HG03064 (cell line): ENCODE measurements around the gene PRKCZ.

Experiments
- ATAC-seq: cut with Tn5 transposase; IDR thresholded peaks from one replicate; pipeline ENCODE4 v1.9.1; 2021; ENCODE audit warnings: low read depth; ENCODE audit not compliant: unreplicated experiment

Gene PRKCZ

DNA sequence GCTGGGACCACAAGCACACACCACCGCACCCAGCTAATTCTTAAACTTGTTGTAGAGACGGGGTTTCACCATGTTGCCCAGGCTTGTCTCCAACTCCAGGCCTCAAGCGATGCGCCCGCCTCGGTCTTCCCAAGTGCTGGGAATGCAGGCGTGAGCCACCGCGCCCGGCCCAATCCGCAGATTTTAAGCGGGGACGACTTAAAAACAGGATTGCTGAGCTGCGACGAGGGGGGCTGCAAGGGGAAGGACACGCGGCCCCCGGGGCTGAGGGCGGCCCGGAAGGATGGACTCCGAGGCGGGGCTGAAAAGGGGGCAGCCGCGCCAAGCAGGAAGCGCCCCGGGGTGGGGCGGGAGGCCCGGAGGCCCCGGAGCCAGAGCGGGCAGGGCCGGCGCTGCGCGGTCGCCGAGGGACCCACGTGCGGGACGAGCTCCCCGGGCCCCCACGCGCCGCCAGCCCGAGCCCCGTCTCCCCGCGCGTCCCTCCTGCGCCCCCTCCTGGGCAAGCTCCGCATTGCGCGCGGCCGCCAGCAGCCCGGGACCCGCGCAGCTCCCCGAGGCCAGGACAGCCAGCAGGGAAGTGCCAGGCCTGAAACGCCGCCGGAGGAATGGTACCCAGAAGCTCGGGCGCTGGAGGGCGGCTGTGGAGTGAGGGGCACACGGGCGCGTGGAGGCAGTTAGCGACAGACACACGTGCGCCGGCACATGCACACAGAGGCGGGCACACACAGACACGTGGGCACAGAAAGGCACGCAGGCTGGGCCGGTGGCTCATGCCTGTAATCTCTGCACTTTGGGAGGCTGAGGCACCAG, 5.5 kb upstream of the PRKCZ start:
- no peak for ATAC-seq

- no peak for ATAC-seq
Observed at GRCh38 chr1:2045468-2046173, 4.6 kb upstream of the PRKCZ start.

- no peak for ATAC-seq
Observed at GRCh38 chr1:2046174-2046917, 3.9 kb upstream of the PRKCZ start.

DNA sequence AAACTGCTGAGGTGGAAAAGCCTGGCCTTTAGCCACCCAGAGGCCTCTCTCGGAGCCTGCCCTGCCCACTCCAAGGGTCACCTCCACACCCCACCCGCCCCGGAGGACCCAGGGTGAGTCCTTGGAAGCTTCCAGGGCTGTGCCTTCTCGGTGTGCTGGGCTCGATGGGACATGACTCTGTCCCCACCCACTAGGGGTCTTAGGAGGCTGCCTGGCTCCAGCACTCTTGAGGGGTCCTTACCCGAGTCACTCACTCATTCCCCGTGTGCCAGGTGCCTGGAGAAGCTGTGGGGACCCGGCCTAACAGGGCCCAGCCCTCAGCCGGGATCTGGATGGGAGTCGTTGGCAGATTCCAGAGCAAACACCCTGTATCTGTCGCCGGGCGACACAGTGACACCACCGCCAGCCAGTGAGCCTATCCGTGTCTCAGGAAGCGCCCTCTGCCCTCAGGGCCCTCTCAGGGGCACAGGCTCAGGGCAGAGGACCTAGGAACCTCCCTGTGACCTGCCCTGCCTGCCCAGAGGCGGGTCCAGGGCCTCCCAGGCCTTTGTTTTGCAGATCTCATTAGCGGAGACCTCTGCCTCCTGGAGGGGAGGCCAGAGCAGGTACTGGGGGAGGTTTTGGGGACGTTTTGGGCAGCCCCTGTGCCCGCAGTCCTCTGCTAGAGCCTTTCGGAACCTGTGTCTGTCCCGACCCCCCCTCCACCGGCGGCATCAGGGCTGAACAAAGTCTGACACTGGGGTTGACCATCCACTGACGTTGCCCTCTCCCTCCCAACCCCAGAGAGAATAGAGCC, 3.1 kb upstream of the PRKCZ start:
- no peak for ATAC-seq

DNA sequence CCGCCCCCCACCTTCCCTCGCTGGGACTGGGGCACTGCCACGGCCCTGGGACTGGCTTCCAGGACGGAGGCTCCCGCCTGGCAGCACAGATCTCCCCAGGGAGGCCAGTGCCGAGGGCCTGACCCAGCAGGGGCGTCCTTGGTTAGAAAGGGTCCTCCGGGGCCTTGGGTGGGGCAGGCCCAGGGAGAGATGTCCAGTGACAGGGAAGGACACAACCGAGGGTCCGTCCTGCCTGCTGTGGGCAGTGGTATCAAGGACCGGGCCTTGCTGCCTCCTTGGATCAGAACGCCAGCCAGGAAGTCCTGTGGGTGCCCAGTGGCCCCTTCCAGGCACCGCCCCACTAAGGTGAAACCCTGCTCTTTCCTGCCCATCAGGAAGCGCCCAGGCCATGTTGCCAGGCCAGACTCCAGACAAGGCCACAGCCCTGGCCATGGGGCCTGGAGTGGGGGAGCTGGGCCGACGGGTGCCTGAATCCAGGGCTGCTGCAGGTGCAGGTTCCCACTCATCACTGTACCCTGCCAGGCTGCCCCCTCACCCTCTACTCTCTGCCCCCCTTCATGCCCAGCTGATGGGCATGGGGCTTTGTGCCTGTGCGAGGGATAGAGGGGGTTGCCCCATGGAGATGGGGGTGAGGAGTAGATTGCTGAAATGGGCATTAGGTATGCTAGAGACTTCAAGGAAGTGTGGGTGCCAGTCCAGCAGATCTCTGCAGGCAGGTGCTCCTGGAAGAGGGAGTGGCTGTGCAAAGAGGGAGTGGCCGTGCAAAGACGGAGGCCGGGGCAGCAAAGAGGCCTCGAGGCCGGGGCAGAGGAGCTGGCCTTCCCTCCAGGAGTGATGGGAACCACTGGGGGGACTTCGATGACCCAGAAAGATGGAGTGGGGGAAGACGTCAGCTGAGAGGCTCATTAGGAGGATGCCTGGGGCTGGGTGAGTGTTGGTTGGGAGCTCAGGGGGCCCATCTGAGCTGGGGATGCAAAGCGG, 2.2 kb upstream of the PRKCZ start:
- no peak for ATAC-seq

- no peak for ATAC-seq
Observed at GRCh38 chr1:2049225-2049717, 940 bp upstream of the PRKCZ start.

- ATAC-seq = no peak
Observed at GRCh38 chr1:2050461-2050792, 216 bp downstream of the PRKCZ start.

- no peak for ATAC-seq
Observed at GRCh38 chr1:2050793-2051682, 827 bp downstream of the PRKCZ start.

GRCh38 chr1:2052054-2052679, 2.0 kb downstream of the PRKCZ start:
- no peak for ATAC-seq

- ATAC-seq = no peak
Observed at GRCh38 chr1:2052756-2053155, 2.5 kb downstream of the PRKCZ start.

- ATAC-seq = no peak
Observed at GRCh38 chr1:2053217-2053616, 3.0 kb downstream of the PRKCZ start.

DNA sequence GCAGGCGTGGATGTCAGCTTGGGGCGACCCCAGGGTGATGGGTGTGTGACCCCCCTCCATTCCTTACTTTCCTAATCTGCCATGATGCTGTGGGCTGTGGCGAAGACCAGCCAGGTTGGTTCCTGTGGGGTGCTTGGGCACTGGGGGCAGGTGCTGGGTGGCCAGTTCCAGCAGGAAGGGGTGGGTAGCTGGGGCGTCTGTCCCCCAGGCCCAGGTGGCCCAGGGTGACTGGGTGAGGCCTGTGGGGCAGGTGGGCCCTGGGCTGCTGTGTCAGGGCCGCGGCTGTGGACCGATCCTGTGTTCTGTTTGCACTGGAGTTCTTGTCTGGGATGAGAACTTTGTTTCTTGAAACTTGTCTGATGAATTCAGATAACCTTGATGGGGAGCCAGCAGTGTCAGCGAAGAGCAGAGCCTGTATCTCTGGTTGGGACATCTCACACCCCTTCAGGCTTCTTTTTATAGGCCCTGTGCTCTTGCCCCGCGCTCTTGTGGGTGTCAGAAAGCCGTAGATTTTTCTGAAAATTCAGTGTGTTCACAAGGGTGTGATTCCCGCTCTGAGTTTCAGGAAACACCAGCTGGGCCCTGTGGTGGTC, 3.7 kb downstream of the PRKCZ start:
- ATAC-seq = no peak

GRCh38 chr1:2054560-2054959, 4.3 kb downstream of the PRKCZ start:
- no peak for ATAC-seq

GRCh38 chr1:2055911-2056575, 5.8 kb downstream of the PRKCZ start:
- ATAC-seq = no peak

- ATAC-seq = no peak
Observed at GRCh38 chr1:2056955-2057590, 6.9 kb downstream of the PRKCZ start.

- no peak for ATAC-seq
Observed at GRCh38 chr1:2059290-2059953, 9.2 kb downstream of the PRKCZ start.
